Parathyroid adenoma (tissue), 2 donors: Measurements from ENCODE around the gene KMT5B.

Experiments used
- H2AFZ ChIP-seq: fragments of 300-600 bp; sonication (generic); one replicate; pipeline ENCODE4 v1.7.0; 2017; ENCODE audit warnings: antibody characterized with exemption, mild to moderate bottlenecking
- H3K27ac ChIP-seq: fragments of 300-600 bp; sonication (generic); one replicate; pipeline ENCODE4 v1.7.0; 2017
- H3K27me3 ChIP-seq: fragments of 300-600 bp; sonication (generic); one replicate; pipeline ENCODE4 v1.7.0; 2017; ENCODE audit warnings: low read length; ENCODE audit not compliant: control insufficient read depth, insufficient read depth
- H3K36me3 ChIP-seq: fragments of 300-600 bp; sonication (generic); one replicate; pipeline ENCODE4 v1.7.0; 2017; ENCODE audit warnings: low read length; ENCODE audit not compliant: control insufficient read depth, insufficient read depth
- H3K4me1 ChIP-seq: fragments of 300-600 bp; sonication (generic); one replicate; pipeline ENCODE4 v1.7.0; 2017; ENCODE audit warnings: control low read depth
- H3K4me2 ChIP-seq: fragments of 300-600 bp; sonication (generic); one replicate; pipeline ENCODE4 v1.7.0; 2017; ENCODE audit warnings: low read length
- H3K4me3 ChIP-seq: fragments of 300-600 bp; sonication (generic); one replicate; pipeline ENCODE4 v1.7.0; 2017; ENCODE audit warnings: low read depth, low read length
- H3K79me2 ChIP-seq: fragments of 300-600 bp; sonication (generic); one replicate; pipeline ENCODE4 v1.7.0; 2017; ENCODE audit warnings: control low read depth
- H3K9ac ChIP-seq: fragments of 300-600 bp; sonication (generic); one replicate; pipeline ENCODE4 v1.7.0; 2017; ENCODE audit warnings: mild to moderate bottlenecking
- H3K9me3 ChIP-seq: fragments of 300-600 bp; sonication (generic); one replicate; pipeline ENCODE4 v1.7.0; 2017; ENCODE audit warnings: low read length; ENCODE audit not compliant: control insufficient read depth
- CTCF ChIP-seq: fragments of 300-600 bp; sonication (generic); IDR thresholded peaks from one replicate; pipeline ENCODE4 v1.7.0; 2017; ENCODE audit warnings: antibody characterized with exemption, mild to moderate bottlenecking
- donor health status: primary hyperparathyroidism.

KMT5B gene

GRCh38 chr11:68259122-68259959, 46.2 kb upstream of the KMT5B start:
- Histone ChIP-seq H3K79me2 (no peaks in the 10 kb centered on the region), H2AFZ (no peak overlapping the region), H3K9me3 (no peaks in the 10 kb centered on the region), H3K4me3 (no peak overlapping the region), H3K9ac (no peak overlapping the region), H3K4me1 (no peaks in the 10 kb centered on the region), H3K27ac (no peak overlapping the region), H3K27me3 (no peaks in the 10 kb centered on the region), H3K36me3 (no peaks in the 10 kb centered on the region), H3K4me2 (no peak overlapping the region)
- TF ChIP-seq CTCF, result no peak

GRCh38 chr11:68258363-68258765, 45.3 kb upstream of the KMT5B start:
- H3K27me3 ChIP-seq, result no peaks in the 10 kb centered on the region
- H3K9ac ChIP-seq, result no peak overlapping the region
- H3K4me2 ChIP-seq, result no peak overlapping the region
- TF ChIP-seq CTCF, result no peak
- H3K4me3 ChIP-seq, result no peak overlapping the region
- H3K27ac ChIP-seq, result no peak overlapping the region
- no peak overlapping the region for H2AFZ ChIP-seq
- H3K36me3 ChIP-seq, result no peaks in the 10 kb centered on the region
- no peaks in the 10 kb centered on the region for H3K79me2 ChIP-seq
- H3K9me3 ChIP-seq, result no peaks in the 10 kb centered on the region
- H3K4me1 ChIP-seq, result no peaks in the 10 kb centered on the region

GRCh38 chr11:68257477-68258362, 44.6 kb upstream of the KMT5B start:
- Histone ChIP-seq H3K27ac (no peak overlapping the region), H3K36me3 (no peaks in the 10 kb centered on the region), H3K4me2 (no peak overlapping the region), H3K79me2 (no peaks in the 10 kb centered on the region), H3K27me3 (no peaks in the 10 kb centered on the region), H2AFZ (peak overlapping the region; percentile 83), H3K9ac (no peak overlapping the region), H3K9me3 (no peaks in the 10 kb centered on the region), H3K4me3 (no peak overlapping the region), H3K4me1 (no peaks in the 10 kb centered on the region)
- peak; percentile 82 for TF ChIP-seq CTCF

DNA sequence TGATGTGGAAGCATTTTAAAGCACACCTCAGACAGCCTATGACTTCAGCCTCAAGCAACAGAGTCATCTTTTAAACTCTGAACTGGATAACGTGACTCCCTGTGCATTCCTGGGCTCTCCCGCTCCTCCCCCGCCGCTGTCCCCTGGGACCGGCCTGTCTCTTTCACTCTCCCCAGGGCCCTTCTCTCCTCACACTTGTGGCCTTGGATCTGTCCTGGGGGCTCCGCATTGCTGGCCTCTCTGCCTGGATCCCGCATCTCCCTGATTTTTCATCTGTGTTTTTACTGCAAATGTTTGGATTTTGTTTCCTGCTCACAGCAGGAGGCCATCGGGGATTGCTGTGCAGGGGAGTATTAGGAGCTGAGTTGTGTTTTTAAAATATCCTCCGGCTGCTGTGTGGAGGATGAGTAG, 43.2 kb upstream of the KMT5B start:
- Histone ChIP-seq H3K27ac (no peak overlapping the region), H3K9me3 (no peaks in the 10 kb centered on the region), H3K9ac (no peak overlapping the region), H3K27me3 (no peaks in the 10 kb centered on the region), H3K4me2 (no peak overlapping the region), H3K79me2 (no peaks in the 10 kb centered on the region), H3K4me1 (no peaks in the 10 kb centered on the region), H2AFZ (no peak overlapping the region), H3K4me3 (no peak overlapping the region), H3K36me3 (no peaks in the 10 kb centered on the region)
- TF ChIP-seq CTCF, result no peak
